CD4-positive, alpha-beta T cell treated with Interferon alpha-2 for 1 hour (primary cell): ENCODE measurements around the gene ARID4B.

ENCODE experiments used
- DNase-seq, 2 donors: peaks; one replicate each; pipeline ENCODE4 v3.0.0-alpha.2; 2020 to 2022

ARID4B gene

DNA sequence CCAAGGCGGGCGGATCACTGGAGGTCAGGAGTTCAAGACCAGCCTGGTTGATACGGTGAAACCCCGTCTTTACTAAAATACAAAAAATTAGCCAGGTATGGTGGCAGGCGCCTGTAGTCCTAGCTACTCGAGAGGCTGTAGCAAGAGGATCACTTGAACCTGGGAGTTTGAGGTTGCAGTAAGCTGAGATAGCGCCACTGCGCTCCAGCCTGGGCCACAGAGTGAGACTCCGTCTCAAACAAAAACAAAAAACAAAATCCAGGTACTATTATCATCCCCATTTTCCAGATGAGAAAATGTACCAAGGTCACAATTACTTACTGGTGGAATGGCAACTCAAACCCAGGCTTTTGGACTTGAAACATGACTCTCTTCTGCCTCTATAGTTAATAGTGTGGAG is 203.9 kb downstream of the ARID4B start:
- DNase-seq: no peak

DNA sequence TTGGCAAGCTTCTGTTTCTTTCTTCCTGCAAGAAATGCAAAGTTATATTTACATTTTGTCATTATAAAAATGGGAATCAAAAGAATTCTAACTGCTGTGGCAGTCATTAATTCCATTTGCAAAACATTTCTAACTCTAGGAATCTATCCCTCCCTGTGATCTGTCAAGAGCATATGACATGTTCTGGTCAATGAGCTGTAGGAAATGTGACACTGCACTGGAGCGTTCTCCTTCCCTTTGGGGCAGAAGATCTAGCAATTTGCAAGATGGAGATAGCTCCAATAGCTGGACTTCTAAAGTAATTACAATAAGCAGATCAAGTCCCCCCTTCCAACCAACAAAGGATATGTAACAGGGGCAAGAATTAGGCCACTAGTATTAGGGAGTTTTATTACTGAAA is 205.6 kb downstream of the ARID4B start:
- no peak for DNase-seq
